ENCODE data around the gene DNAJC18. TPM values are rescaled to one million over a fixed set of nuclear protein-coding genes. Genes with fewer than 3 reads are reported as not detected.

DNAJC18 gene
- total and polyA plus RNA-seq, 2 of the 4 experiments (the other 2 are of a cell fraction), result 8.5 to 11.1 TPM

DNA sequence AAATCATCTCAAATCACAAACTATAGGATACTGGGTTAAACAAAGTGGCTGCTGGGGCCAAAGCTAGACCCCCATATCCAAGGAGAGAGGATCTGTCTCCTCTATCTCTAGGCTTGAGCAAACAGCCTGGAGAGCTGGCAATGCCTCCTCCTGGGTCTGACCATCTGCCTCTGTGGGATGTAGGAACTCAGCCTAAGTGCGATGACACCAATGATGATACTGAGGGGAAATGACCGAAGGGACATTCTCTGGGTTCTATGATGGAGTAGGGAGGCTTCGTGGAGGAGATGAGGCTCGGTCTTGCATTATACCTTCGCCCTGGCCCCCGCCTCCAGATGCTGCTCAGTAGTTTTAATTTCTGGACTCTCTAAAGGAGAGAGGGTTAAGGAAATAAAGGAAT, 26.2 kb downstream of the DNAJC18 start:
- in situ Hi-C loops (cut with MboI; ENCODE audit: low sequenced_read_pairs) (no loop called here), dilution Hi-C loops (cut with HindIII; ENCODE audit: low sequenced_read_pairs, unreplicated experiment) (loop anchor here (25.0 kb wide), 1 partner anchor 99 kb away; no protein-coding TSS in a partner anchor), intact Hi-C loops (cut with micrococcal nuclease) (no loop called here)
- Histone ChIP-seq H3K23ac (ENCODE audit: low read depth, low read length) (no peak overlapping the region), H3K4me3 (ENCODE audit: insufficient read depth, low read depth, low read length) (no peak overlapping the region), H2BK120ac (ENCODE audit: low read depth, low read length) (no peak overlapping the region), H3K4me2 (ENCODE audit: low read depth, low read length) (no peak overlapping the region), H3K27me3 (ENCODE audit: control insufficient read depth, insufficient read depth, low read length) (no peaks in the 10 kb centered on the region), H4K91ac (ENCODE audit: insufficient read depth, low read depth, low read length) (no peak overlapping the region), H3K27ac (ENCODE audit: insufficient read depth, low read length) (no peak overlapping the region), H4K20me1 (ENCODE audit: insufficient read depth, low read length) (no peaks in the 10 kb centered on the region), H2AK5ac (ENCODE audit: low read depth, low read length) (no peak overlapping the region), H3K9ac (ENCODE audit: low read depth, low read length) (no peak overlapping the region), H2AK9ac (replicated peaks; ENCODE audit: low read depth, low read length, poor library complexity) (no peak overlapping the region), H2BK5ac (ENCODE audit: low read depth, low read length, poor library complexity, severe bottlenecking) (no peak overlapping the region), H3K4me1 (ENCODE audit: control insufficient read depth, insufficient read depth, low read length) (peaks cover 4% of the 10 kb centered on the region; the same call in 1 of the 2 replicates), H2AFZ (replicated peaks; ENCODE audit: low read length, poor library complexity) (no peak overlapping the region), H3K18ac (ENCODE audit: low read depth, low read length) (no peak overlapping the region), H3K4ac (ENCODE audit: low read depth, low read length) (no peak overlapping the region), H3K56ac (ENCODE audit: extremely low read depth, insufficient read depth, low read length) (no peak overlapping the region), H4K5ac (ENCODE audit: low read depth, low read length) (no peak overlapping the region), H3K14ac (replicated peaks; ENCODE audit: low read depth, low read length) (no peak overlapping the region), H4K8ac (ENCODE audit: low read depth in 2 of 2, low read length in 2 of 2) (no peak overlapping the region), H2BK20ac (ENCODE audit: low read depth, low read length) (no peak overlapping the region), H3K36me3 (ENCODE audit: control insufficient read depth, insufficient read depth, low read length) (peaks cover 9% of the 10 kb centered on the region; the same call in 1 of the 2 replicates), H3K9me3 (ENCODE audit: control insufficient read depth, insufficient read depth, low read length) (no peaks in the 10 kb centered on the region), H3K9me1 (ENCODE audit: insufficient read depth, low read length) (no peaks in the 10 kb centered on the region), H2BK15ac (ENCODE audit: low read depth, low read length) (no peak overlapping the region), H3K79me1 (ENCODE audit: low read depth in 1 of 2, low read length in 2 of 2) (no peaks in the 10 kb centered on the region)
- CTCF ChIA-PET, result interaction anchor here (0.8 kb wide), 1 partner anchor 9 kb away, joined by 3 read pairs; the partner anchor contains the start of gene SPATA24
- WGBS, 2 experiments (ENCODE audit: extremely low coverage in 2 of 2, insufficient read length in 1 of 2), result no CpG with 5 or more reads among the region's 6 CpGs
- no TSS peak for BruUV-seq (replicated peaks)
- POLR2A ChIA-PET (ENCODE audit: unreplicated experiment), result no interaction called here
- TF ChIP-seq RCOR1 (IDR thresholded peaks at IDR 0.05; ENCODE audit: insufficient replicate concordance, low read length) (no peak), RFX5 (IDR thresholded peaks at IDR 0.05; ENCODE audit: low read depth, low read length) (no peak)
- ATAC-seq (ENCODE audit: low read depth) (no peak), DNase-seq (no peak)
